GM21390 (cell line): Measurements from ENCODE around the gene PCNX4.

ENCODE experiments used
- ATAC-seq: cut with Tn5 transposase; IDR thresholded peaks from one replicate; pipeline ENCODE4 v1.9.1; 2021; ENCODE audit not compliant: unreplicated experiment

PCNX4 gene

GRCh38 chr14:60204843-60205774 is 113.4 kb downstream of the PCNX4 start:
- peak; percentile 59 for ATAC-seq

DNA sequence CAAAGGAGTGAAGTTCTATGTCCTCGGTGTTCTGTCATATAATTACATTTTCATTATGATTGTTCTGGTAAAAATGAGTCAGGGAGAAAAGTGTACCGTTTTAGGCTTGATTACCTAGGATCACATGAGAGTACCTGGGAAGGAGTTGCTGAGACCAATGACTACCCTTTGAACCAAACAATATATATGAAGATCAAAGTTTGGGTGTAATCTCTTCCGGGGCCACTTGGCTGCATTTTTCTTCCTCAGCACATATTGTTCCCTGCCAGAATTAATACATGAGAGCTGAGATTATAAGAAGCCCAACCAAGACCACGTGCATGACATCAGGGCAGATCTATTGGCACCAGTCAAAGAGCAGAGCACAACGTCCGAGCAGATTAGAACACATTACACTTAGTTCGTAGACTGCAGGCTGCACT is 114.5 kb downstream of the PCNX4 start:
- no peak for ATAC-seq

DNA sequence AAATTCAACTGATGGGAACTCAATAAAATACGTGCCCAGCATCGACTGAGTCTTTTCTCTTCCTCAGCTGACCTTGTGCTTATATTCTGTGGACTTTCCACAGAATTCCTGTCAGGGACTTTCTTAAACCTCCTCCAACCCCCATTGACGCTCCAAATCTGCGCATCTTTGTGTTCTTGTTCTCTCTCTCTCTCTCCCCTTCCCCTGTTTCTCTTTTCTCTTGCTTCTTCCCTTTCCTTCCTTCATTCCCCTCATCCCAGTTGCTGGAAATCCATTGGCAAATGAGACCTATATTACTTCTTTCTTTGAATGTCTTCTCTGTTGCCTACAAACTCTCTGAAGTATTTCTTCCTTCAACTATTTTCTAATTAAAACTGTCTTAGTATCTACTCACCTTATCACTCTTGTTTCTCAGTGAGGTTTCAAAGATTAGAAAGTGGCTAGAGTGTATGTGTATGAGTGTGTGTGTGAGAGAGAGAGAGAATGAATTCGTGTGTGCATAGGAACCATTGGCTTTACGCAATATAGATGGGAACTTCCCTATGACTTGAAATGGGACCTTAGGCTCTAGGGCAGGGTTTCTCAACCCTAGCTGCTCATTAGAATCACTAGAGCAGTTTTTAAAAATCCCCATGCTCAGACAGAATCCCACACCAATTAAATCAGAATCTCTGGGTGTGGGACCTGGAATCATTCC is 115.3 kb downstream of the PCNX4 start:
- no peak for ATAC-seq

- ATAC-seq = no peak
These were observed 119.0 kb downstream of the PCNX4 start for GRCh38 chr14:60210703-60211102.

DNA sequence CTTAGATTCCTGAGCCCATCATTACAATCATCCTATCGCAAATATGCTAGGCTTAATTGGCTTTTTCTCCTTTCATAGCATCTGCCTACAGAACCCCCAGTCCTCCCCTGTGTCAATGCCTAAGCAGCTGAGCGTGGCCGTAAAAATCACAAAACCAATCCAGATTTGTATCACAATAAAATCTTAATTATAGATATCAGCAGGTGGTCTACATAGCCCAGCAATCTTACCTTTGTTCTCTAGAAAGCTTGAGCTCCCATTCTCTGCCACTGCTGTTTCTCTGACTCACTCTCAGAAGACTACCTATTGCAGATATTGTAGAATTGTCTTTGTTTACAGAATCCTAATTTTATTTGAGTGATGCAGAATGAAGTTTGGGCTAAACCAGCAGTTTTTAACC is 119.4 kb downstream of the PCNX4 start:
- ATAC-seq = no peak

GRCh38 chr14:60212503-60213371 is 121.0 kb downstream of the PCNX4 start:
- ATAC-seq = peak; percentile 88

- no peak for ATAC-seq
These were observed 122.3 kb downstream of the PCNX4 start for GRCh38 chr14:60214003-60214402.

DNA sequence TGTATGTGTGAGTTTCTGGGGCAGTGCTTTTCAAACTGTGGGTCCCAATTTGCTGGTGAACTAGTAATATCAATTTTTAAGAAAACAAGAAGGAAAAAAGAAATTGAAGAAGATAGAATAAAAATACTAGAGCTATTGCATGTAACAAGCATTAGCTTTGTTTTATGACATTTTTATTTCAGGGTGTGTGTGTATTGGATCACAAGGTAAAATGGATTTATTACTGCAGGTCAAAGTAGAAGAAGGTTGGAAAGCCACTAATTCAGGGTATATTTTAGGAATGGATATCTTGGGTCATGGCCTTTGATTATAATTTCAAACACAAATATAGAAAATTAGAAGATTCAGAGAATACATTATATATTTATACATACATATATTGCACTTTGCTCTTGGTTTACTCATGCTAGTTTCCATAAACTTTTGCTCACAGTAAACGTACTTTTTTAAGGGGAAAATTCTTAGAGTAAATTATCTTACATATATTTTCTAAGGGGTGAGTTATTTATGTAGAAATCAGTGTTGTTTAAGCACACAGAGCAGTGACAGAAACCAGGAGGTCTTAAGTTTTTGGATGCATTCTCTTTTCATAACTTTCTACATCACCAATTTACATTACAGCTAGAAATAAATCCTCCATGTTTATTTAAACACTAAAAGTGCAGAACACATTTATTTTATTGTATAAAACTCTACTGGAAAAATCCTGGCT is 122.8 kb downstream of the PCNX4 start:
- ATAC-seq = no peak

GRCh38 chr14:60215127-60215444 is 123.4 kb downstream of the PCNX4 start:
- ATAC-seq = no peak

GRCh38 chr14:60215520-60216420 is 124.0 kb downstream of the PCNX4 start:
- ATAC-seq = no peak

DNA sequence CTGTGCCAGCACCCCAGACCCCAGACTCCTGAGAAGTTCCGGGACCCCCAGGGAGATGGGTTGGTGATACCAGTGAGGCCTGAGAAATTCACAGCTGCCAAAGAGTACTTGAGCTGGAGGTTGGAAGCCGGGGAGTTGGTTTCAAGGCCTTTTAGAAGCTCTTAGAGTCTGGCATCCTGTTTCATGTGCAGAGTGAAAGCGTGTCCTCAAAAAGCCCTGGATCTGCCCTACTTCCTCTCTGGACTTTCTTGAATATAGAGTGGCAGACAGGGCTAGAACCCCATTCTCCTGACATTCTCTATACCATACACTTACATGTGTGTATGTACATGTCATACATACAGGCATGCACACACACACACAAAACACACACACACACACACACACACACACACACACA is 126.0 kb downstream of the PCNX4 start:
- no peak for ATAC-seq
